HEK293 (cell line): ENCODE results near the gene MYOM1.

Experiments
- AEBP2 ChIP-seq: fragments of 450-650 bp; formaldehyde crosslinking; IDR thresholded peaks from 2 replicates; pipeline ENCODE4 v1.5.1; 2016; ENCODE audit warnings: missing biosample characterization, missing genetic modification characterization, borderline replicate concordance
- BCL11B ChIP-seq: fragments of 450-650 bp; formaldehyde crosslinking; IDR thresholded peaks from 2 replicates; pipeline ENCODE4 v1.5.1; 2016; ENCODE audit warnings: low read depth, missing biosample characterization, missing genetic modification characterization
- GLIS2 ChIP-seq: fragments of 450-650 bp; formaldehyde crosslinking; IDR thresholded peaks from 2 replicates; pipeline ENCODE4 v1.5.1; 2016; ENCODE audit warnings: missing biosample characterization, missing genetic modification characterization
- HIC1 ChIP-seq: fragments of 450-650 bp; formaldehyde crosslinking; IDR thresholded peaks from 2 replicates; pipeline ENCODE4 v1.5.1; 2016; ENCODE audit warnings: missing biosample characterization, missing genetic modification characterization
- IKZF3 ChIP-seq: fragments of 450-650 bp; IDR thresholded peaks from 2 replicates; pipeline ENCODE4 v1.5.0; 2018; ENCODE audit warnings: missing biosample characterization, mild to moderate bottlenecking, missing genetic modification characterization, moderate library complexity
- KLF1 ChIP-seq: fragments of 450-650 bp; formaldehyde crosslinking; IDR thresholded peaks from 2 replicates; pipeline ENCODE4 v1.5.1; 2016; ENCODE audit warnings: missing biosample characterization, missing genetic modification characterization
- PATZ1 ChIP-seq: fragments of 450-650 bp; formaldehyde crosslinking; IDR thresholded peaks from 2 replicates; pipeline ENCODE4 v1.5.1; 2016; ENCODE audit warnings: missing biosample characterization, missing genetic modification characterization
- PBX3 ChIP-seq: sonication (generic); formaldehyde crosslinking; IDR thresholded peaks from 2 replicates; pipeline ENCODE4 v1.8.1; 2022; ENCODE audit warnings: mild to moderate bottlenecking, moderate library complexity, missing genetic modification reagents
- ZBTB8A ChIP-seq: fragments of 450-650 bp; formaldehyde crosslinking; IDR thresholded peaks from 2 replicates; pipeline ENCODE4 v1.5.1; 2016; ENCODE audit warnings: missing biosample characterization, missing genetic modification characterization
- ZEB2 ChIP-seq: fragments of 450-650 bp; formaldehyde crosslinking; IDR thresholded peaks from 2 replicates; pipeline ENCODE4 v1.5.1; 2016; ENCODE audit warnings: missing biosample characterization, missing genetic modification characterization
- ZFP37 ChIP-seq: fragments of 450-650 bp; formaldehyde crosslinking; IDR thresholded peaks from 2 replicates; pipeline ENCODE4 v1.5.1; 2016; ENCODE audit warnings: missing biosample characterization, missing genetic modification characterization
- ZIC2 ChIP-seq: fragments of 450-650 bp; formaldehyde crosslinking; IDR thresholded peaks from 2 replicates; pipeline ENCODE4 v1.5.1; 2016; ENCODE audit warnings: missing biosample characterization, missing genetic modification characterization
- ZNF10 ChIP-seq: fragments of 450-650 bp; formaldehyde crosslinking; IDR thresholded peaks from 2 replicates; pipeline ENCODE4 v1.5.1; 2017; ENCODE audit warnings: missing biosample characterization, missing genetic modification characterization
- ZNF146 ChIP-seq: fragments of 450-650 bp; formaldehyde crosslinking; IDR thresholded peaks from 2 replicates; pipeline ENCODE4 v1.5.1; 2016; ENCODE audit warnings: missing biosample characterization, missing genetic modification characterization
- ZNF19 ChIP-seq: fragments of 450-650 bp; formaldehyde crosslinking; IDR thresholded peaks from 2 replicates; pipeline ENCODE4; 2016; ENCODE audit warnings: missing biosample characterization, missing genetic modification characterization, low read depth
- ZNF2 ChIP-seq: fragments of 450-650 bp; formaldehyde crosslinking; IDR thresholded peaks from 2 replicates; pipeline ENCODE4 v1.5.1; 2016; ENCODE audit warnings: missing biosample characterization, missing genetic modification characterization
- ZNF248 ChIP-seq: fragments of 450-650 bp; formaldehyde crosslinking; IDR thresholded peaks from 2 replicates; pipeline ENCODE4 v1.5.1; 2017; ENCODE audit warnings: missing biosample characterization, missing genetic modification characterization
- ZNF324 ChIP-seq: fragments of 450-650 bp; formaldehyde crosslinking; IDR thresholded peaks from 2 replicates; pipeline ENCODE4 v1.5.1; 2016; ENCODE audit warnings: missing biosample characterization, missing genetic modification characterization
- ZNF366 ChIP-seq: fragments of 450-650 bp; formaldehyde crosslinking; conservative IDR thresholded peaks from 2 replicates; pipeline ENCODE4 v1.5.1; 2016; ENCODE audit warnings: missing biosample characterization, missing genetic modification characterization
- ZNF501 ChIP-seq: fragments of 450-650 bp; formaldehyde crosslinking; IDR thresholded peaks from 2 replicates; pipeline ENCODE4 v1.5.1; 2016; ENCODE audit warnings: missing biosample characterization, missing genetic modification characterization
- ZNF521 ChIP-seq: fragments of 450-650 bp; formaldehyde crosslinking; IDR thresholded peaks from 2 replicates; pipeline ENCODE4 v1.5.1; 2017; ENCODE audit warnings: missing biosample characterization, mild to moderate bottlenecking, missing genetic modification characterization
- ZNF548 ChIP-seq: fragments of 450-650 bp; formaldehyde crosslinking; IDR thresholded peaks from 2 replicates; pipeline ENCODE4 v1.5.1; 2016; ENCODE audit warnings: missing biosample characterization, missing genetic modification characterization
- ZNF558 ChIP-seq: fragments of 450-650 bp; formaldehyde crosslinking; IDR thresholded peaks from 2 replicates; pipeline ENCODE4 v1.5.1; 2016; ENCODE audit warnings: missing biosample characterization, missing genetic modification characterization
- ZNF561 ChIP-seq: fragments of 450-650 bp; IDR thresholded peaks from 2 replicates; pipeline ENCODE4 v1.5.1; 2018; ENCODE audit warnings: missing biosample characterization, missing genetic modification characterization, borderline replicate concordance
- ZNF571 ChIP-seq: fragments of 450-650 bp; formaldehyde crosslinking; IDR thresholded peaks from 2 replicates; pipeline ENCODE4 v1.5.0; 2017; ENCODE audit warnings: missing biosample characterization, missing genetic modification characterization
- ZNF580 ChIP-seq: fragments of 450-650 bp; formaldehyde crosslinking; IDR thresholded peaks from 2 replicates; pipeline ENCODE4 v1.5.1; 2016; ENCODE audit warnings: missing biosample characterization, missing genetic modification characterization
- ZNF639 ChIP-seq: fragments of 450-650 bp; formaldehyde crosslinking; IDR thresholded peaks from 2 replicates; pipeline ENCODE4 v1.5.1; 2016; ENCODE audit warnings: missing biosample characterization, missing genetic modification characterization
- ZNF692 ChIP-seq: fragments of 450-650 bp; formaldehyde crosslinking; IDR thresholded peaks from 2 replicates; pipeline ENCODE4 v1.5.1; 2016; ENCODE audit warnings: missing biosample characterization, missing genetic modification characterization
- ZNF792 ChIP-seq: fragments of 450-650 bp; formaldehyde crosslinking; IDR thresholded peaks from 2 replicates; pipeline ENCODE4 v1.5.1; 2016; ENCODE audit warnings: missing biosample characterization, missing genetic modification characterization
- ZNF843 ChIP-seq: fragments of 450-650 bp; formaldehyde crosslinking; IDR thresholded peaks from 2 replicates; pipeline ENCODE4 v1.5.1; 2016; ENCODE audit warnings: missing biosample characterization, missing genetic modification characterization

Gene MYOM1

GRCh38 chr18:3247240-3248061, 27.7 kb upstream of the MYOM1 start, which contains the start of gene MYL12A (continued):
- TF ChIP-seq AEBP2 (tag by site-specific recombination) (no peak), IKZF3 (tag by site-specific recombination) (peak; percentile 83), ZNF366 (no peak), ZNF248 (no peak), ZNF324 (tag by site-specific recombination) (peak; percentile 86; the same call in 1 of the 2 replicates), PBX3 (CRISPR knock-in tag) (no peak), ZNF639 (tag by site-specific recombination) (peak; percentile 87; the same call in 1 of the 2 replicates), HIC1 (tag by site-specific recombination) (peak; percentile 65), ZNF580 (tag by site-specific recombination) (peak; percentile 98), ZNF521 (tag by site-specific recombination) (no peak), ZIC2 (no peak; the same call in 1 of the 2 replicates), ZNF561 (tag by site-specific recombination) (peak; percentile 94), ZNF146 (tag by site-specific recombination) (no peak), ZEB2 (tag by site-specific recombination) (peak; percentile 85), ZNF2 (tag by site-specific recombination) (peak; percentile 50; the same call in 1 of the 2 replicates), KLF1 (tag by site-specific recombination) (peak; percentile 83), ZNF10 (tag by site-specific recombination) (0 out of 2 replicates have a peak, but pooled peaks have one; percentile 29), ZNF548 (tag by site-specific recombination) (no peak), GLIS2 (tag by site-specific recombination) (peak; percentile 61), ZNF792 (tag by site-specific recombination) (0 out of 2 replicates have a peak, but pooled peaks have one; percentile 36), ZNF571 (no peak), ZFP37 (peak; percentile 90; the same call in 1 of the 2 replicates), ZBTB8A (tag by site-specific recombination) (peak; percentile 87), ZNF558 (tag by site-specific recombination) (0 out of 2 replicates have a peak, but pooled peaks have one; percentile 22), BCL11B (peak; percentile 77; the same call in 1 of the 2 replicates), PATZ1 (peak; percentile 29; the same call in 1 of the 2 replicates), ZNF692 (tag by site-specific recombination) (peak; percentile 82), ZNF843 (tag by site-specific recombination) (peak; percentile 72; the same call in 1 of the 2 replicates), ZNF501 (tag by site-specific recombination) (peak; percentile 82), ZNF19 (tag by site-specific recombination) (no peak)
